GM18511 (cell line): ENCODE measurements around the gene MAGEB3.
A peak's percentile ranks its signal among the peaks of the same experiment; 100 is the strongest.
"Not testable (repeated sequence)": the region's sequence is repeated elsewhere in the genome, so short reads cannot be mapped to it uniquely, and the experiment has no call there.

Experiments
- ATAC-seq: cut with Tn5 transposase; IDR thresholded peaks from one replicate; pipeline ENCODE4 v1.9.1; 2021; ENCODE audit warnings: mild to moderate bottlenecking, moderate library complexity; ENCODE audit not compliant: unreplicated experiment

MAGEB3 gene

DNA sequence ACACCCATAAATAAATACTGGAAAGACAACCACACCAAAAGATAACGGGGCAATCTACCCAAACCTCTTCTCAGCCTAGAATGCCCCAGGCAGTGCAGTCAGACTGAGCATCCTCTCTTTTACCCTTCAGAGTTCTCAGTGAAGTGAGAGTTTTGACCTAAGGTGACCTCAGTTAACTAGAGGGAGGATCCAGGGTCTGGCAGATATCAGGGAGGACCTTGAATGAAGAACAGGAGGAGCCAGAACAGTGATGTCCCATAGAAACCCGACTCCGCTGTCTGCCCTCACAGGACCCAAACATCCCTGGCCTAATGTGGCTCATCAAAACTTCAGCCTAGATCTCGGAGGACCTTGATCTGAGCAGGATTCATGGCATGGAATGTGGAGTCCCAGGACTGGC is at the start of gene MAGEB3:
Gene MAGEB3 (plus strand): TSS at position 263 of the 400 bp plus-strand sequence. CDS start 5,268 bp downstream, outside the sequence.
- no peak for ATAC-seq

DNA sequence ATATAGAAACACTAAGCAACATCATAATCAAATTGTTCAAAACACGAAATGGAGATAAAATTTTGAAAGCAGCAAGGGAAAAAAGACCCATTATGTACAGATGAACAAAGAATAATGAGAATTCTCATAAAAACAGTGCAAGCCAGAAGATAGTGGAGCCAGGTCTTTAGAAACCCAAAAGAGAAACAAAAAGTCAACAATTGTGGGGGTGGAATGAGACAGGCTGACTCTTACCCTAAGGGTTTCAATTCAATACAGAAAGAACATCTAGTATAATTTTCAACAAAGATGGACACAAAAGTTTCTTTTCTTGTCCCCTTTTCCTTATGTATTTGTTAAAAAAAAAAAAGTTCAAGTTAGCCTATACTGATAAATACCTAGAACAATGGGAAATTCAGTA is 49.1 kb upstream of the MAGEB3 start:
- ATAC-seq = no peak

- no peak for ATAC-seq
Observed at GRCh38 chrX:30183554-30183953, 46.9 kb upstream of the MAGEB3 start.

DNA sequence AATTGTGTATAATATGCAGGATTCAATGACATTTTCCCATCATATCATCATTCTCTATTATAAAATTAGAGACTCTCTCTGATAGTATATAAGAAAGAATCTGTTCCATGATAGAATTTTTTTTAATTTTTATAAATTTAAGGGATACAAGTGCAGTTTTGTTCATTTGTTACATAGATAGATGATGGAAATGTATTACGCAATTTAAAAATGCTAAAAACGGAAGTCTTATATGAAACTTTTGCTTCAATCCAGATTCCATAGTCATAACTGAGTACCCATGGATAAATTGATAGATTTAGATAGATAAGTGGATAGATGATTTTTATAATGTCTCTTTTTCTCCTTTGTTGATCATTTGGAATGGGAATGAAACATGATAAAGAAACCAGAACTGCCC is 40.0 kb upstream of the MAGEB3 start:
- no peak for ATAC-seq

- not testable (repeated sequence) for ATAC-seq
Observed at GRCh38 chrX:30193910-30194309, 36.5 kb upstream of the MAGEB3 start.

GRCh38 chrX:30196322-30196721 is 34.1 kb upstream of the MAGEB3 start:
- ATAC-seq = peak; percentile 68

GRCh38 chrX:30212172-30212571 is 18.3 kb upstream of the MAGEB3 start:
- no peak for ATAC-seq

- ATAC-seq = no peak
Observed at GRCh38 chrX:30215357-30215843, 15.1 kb upstream of the MAGEB3 start, which contains the start of gene MAGEB2. TSS of gene MAGEB2 (plus strand) at chrX:30215563. CDS start at chrX:30218581, 3,018 bp downstream.

- no peak for ATAC-seq
Observed at GRCh38 chrX:30217465-30217864, 13.0 kb upstream of the MAGEB3 start.

GRCh38 chrX:30219372-30219771 is 11.1 kb upstream of the MAGEB3 start:
- no peak for ATAC-seq

GRCh38 chrX:30220661-30221060 is 9.8 kb upstream of the MAGEB3 start:
- ATAC-seq = no peak

- ATAC-seq = no peak
Observed at GRCh38 chrX:30224536-30224935, 5.9 kb upstream of the MAGEB3 start.

DNA sequence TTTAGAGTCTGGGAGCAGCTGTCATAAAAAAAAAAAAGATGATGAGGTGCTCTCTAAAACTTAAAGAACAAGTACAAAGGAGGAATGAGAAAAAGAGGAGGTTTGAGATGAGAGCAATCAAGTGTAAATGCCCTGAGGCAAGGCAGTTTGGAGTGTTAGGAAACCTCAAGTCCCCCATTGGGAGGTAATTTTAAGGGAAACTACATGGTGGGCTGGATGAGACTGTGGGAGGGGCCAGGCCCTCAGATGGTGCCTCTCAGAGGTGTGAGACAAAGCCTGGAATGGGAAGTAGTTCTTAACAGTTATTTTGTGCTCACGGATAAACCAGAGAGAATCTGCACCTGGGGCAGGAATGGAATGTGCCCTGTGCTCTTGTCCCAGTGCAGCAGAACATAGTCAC is 1.9 kb upstream of the MAGEB3 start:
- ATAC-seq = no peak

DNA sequence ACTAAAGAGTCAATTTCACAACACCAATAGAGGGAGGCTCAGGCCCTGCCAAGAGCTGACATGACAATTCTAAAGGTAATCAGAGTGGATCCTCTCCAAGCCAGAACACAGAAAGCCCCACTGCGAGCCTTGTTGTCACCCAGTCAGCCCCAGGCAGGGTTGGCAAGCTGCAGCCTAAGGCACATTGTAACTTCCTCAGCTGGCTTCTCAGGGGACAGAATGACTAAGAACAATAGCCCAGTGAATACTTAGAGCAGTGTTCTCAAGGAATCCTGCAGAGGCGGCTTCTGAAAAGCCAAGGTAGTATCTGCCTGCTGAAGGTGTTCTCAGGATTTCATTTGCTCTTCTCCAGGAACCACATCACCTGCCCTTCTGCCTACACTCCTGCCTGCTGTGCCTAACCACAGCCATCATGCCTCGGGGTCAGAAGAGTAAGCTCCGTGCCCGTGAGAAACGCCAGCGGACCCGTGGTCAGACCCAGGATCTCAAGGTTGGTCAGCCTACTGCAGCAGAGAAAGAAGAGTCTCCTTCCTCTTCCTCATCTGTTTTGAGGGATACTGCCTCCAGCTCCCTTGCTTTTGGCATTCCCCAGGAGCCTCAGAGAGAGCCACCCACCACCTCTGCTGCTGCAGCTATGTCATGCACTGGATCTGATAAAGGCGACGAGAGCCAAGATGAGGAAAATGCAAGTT is 11.4 kb downstream of the MAGEB3 start, which contains the start of gene MAGEB4:
Gene MAGEB4 (plus strand): TSS at position 277 of the 692 bp plus-strand sequence. CDS start 136 bp downstream, at position 413.
- no peak for ATAC-seq

DNA sequence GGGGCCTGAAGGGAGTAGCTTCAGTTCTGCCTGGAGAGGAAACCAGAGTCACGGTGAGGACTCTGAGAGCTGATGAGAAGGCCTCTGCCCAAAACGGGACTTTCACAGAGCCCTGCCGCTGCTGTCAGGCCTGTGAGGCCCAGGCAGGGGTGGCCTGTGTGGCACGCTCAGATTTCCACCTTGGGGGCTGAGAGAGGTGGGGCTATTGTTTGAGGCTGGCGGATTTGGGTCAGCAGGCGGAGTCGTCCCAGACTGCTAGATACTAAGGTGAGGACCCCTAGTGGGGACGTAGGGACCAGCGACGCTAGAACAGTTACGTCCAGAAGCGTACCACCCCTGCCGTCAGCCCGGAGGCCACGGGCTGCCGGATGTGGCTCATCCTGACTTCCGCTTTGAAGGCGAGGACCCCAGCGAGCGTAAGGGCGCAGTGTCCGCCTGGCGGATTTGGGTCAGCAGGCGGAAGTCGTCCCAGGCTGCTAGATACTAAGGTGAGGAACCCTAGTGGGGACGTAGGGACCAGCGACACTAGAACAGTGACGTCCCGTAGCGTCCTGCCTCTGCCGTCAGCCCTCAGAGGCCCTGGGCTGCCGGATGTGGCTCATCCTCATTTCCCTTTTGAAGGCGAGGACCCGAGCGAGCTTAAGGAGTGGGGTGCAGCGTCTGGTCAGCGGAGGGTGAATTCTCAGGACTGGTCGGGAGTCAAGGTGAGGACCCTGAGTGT is 16.5 kb downstream of the MAGEB3 start, which contains the start of gene MAGEB1:
Gene MAGEB1 (plus strand): TSS at position 378 of the 721 bp plus-strand sequence. CDS start 3,348 bp downstream, outside the sequence.
- ATAC-seq = no peak

DNA sequence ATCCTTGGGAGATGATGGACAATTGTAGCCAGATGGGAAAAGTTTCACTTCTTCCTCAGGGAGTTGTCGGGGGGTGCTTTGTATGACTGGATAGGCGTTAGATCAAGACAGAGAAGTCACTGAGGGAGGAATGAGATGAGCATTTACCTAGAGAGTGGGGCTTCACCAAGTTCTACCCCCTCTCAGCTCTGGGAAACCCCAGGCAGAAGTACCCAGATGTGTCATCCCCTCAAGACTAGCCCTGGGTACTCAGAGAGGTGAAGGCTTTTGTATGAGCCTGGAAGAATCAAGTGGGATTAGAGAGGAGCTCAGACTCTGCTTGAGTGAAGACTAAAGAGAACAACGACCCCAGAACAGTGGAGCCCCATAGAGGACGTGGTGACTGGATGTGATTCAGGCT is 18.4 kb downstream of the MAGEB3 start:
- ATAC-seq = peak; percentile 75

GRCh38 chrX:30253257-30253656 is 22.8 kb downstream of the MAGEB3 start:
- peak; percentile 63 for ATAC-seq

DNA sequence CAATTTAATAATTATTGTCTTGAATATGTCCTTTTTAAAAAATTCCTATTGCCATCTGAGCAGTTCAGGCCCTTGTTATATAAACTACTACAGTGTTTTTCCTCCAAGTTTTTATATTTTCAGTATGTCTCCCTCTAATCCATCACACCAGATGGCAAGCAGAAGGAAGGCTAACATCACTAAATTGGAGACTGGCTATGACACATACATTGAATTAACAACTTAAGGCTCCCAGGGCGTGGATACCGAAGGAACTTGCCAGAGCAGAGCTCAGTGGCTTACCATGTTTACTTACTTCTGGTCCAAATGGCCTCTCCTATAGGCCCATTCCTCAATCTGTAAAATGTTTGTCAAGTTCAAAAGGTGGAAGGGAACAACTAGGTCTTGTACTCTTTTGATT is 29.5 kb downstream of the MAGEB3 start:
- ATAC-seq = no peak

GRCh38 chrX:30261012-30261411 is 30.6 kb downstream of the MAGEB3 start:
- ATAC-seq = no peak

GRCh38 chrX:30262763-30263162 is 32.3 kb downstream of the MAGEB3 start:
- no peak for ATAC-seq

DNA sequence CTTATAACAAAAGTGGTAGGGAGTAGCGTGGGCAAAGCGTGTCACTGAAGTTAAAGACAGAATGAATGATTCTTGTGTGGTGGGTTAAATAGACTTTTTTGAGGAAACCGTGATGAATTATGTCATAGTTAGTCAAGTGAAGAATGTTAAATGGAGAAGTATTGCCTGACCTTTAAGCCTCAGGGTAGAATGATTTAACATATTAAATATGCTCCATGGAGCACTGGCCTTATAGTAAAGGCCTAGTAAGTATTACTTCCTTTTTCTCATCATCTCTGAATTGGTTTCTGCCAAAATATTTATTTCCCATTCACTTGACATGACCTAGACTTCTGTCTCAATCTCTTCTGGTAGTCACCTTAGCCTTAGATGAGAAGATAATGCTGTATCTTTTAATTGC is 40.2 kb downstream of the MAGEB3 start:
- ATAC-seq = no peak

DNA sequence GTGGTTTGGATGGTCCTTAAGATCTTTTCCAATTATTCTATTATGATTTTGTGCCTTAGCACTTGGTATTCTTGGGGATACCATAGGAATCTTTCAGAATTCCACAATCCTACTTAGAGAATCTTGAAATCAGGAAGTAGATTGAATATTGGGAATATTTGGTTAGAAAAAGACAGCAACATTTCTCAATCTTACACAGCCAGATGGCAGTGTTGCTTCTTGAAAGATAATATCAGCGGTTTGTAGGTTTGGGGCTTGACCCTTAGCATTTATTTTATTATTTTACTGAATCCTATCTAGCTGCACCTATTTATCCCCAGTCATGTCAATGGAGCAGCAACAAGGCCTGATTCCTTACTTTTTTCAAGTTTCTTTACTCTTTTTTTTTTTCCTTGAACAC is 45.0 kb downstream of the MAGEB3 start:
- no peak for ATAC-seq
